Measurements from ENCODE around the gene RPL28. TPM values are rescaled to one million over a fixed set of nuclear protein-coding genes. Genes with fewer than 3 reads are reported as not detected.

RPL28 gene
- total RNA-seq, 2 donors from 2014 or later, result 1,151 to 1,179 TPM

GRCh38 chr19:55369653-55370304 is 16.0 kb upstream of the RPL28 start:
- no peak for DNase-seq
- intact Hi-C loops (cut with DNase I, micrococcal nuclease), result loop anchor here in 1 of 2 donors (10.0 kb wide), 1 partner anchor 65 kb away; no protein-coding TSS in a partner anchor
- ATAC-seq, result no peak

- DNase-seq, result no peak
- intact Hi-C loops (cut with DNase I, micrococcal nuclease), result loop anchor here in 1 of 2 donors (10.0 kb wide), 1 partner anchor 66 kb away; no protein-coding TSS in a partner anchor
- ATAC-seq, result no peak
Measured at GRCh38 chr19:55370305-55370988, 15.3 kb upstream of the RPL28 start, which contains the start of gene IL11. Gene IL11 (minus strand): TSS chr19:55370463. CDS start chr19:55370310, 153 bp downstream.

GRCh38 chr19:55372316-55373081 is 13.2 kb upstream of the RPL28 start:
- intact Hi-C loops (cut with DNase I, micrococcal nuclease), result loop anchor here in 1 of 2 donors (10.0 kb wide), 1 partner anchor 68 kb away; no protein-coding TSS in a partner anchor
- DNase-seq (no peak), ATAC-seq (no peak)

- no peak for ATAC-seq
Measured at GRCh38 chr19:55373306-55373992, 12.3 kb upstream of the RPL28 start.

GRCh38 chr19:55373993-55374757 is 11.6 kb upstream of the RPL28 start:
- intact Hi-C loops (cut with DNase I, micrococcal nuclease), result loop anchor here in 1 of 2 donors (10.0 kb wide), 1 partner anchor 69 kb away; no protein-coding TSS in a partner anchor
- DNase-seq (no peak), ATAC-seq (peak; percentile 2)

More at GRCh38 chr19:55373306-55373992, 12.3 kb upstream of the RPL28 start:
- intact Hi-C loops (cut with DNase I, micrococcal nuclease), result loop anchor here in 1 of 2 donors (10.0 kb wide), 1 partner anchor 69 kb away; no protein-coding TSS in a partner anchor
- no peak for DNase-seq

GRCh38 chr19:55376241-55376933 is 9.3 kb upstream of the RPL28 start, which contains the start of gene TMEM190:
Gene TMEM190 (plus strand): TSS chr19:55376826. CDS start chr19:55376854, 28 bp downstream.
- ATAC-seq (peak; percentile 50), DNase-seq (no peak)
- intact Hi-C loops (cut with DNase I, micrococcal nuclease), result loop anchor here in 1 of 2 donors (10.0 kb wide), 1 partner anchor 72 kb away; no protein-coding TSS in a partner anchor

GRCh38 chr19:55377356-55378131 is 8.2 kb upstream of the RPL28 start:
- intact Hi-C loops (cut with DNase I, micrococcal nuclease), result loop anchor here in 1 of 2 donors (10.0 kb wide), 1 partner anchor 73 kb away; no protein-coding TSS in a partner anchor
- no peak for ATAC-seq
- DNase-seq, result no peak

- intact Hi-C loops (cut with DNase I, micrococcal nuclease), result loop anchor here in 1 of 2 donors (10.0 kb wide), 1 partner anchor 74 kb away; no protein-coding TSS in a partner anchor
- DNase-seq (no peak), ATAC-seq (no peak)
Measured at GRCh38 chr19:55379174-55379573, 6.6 kb upstream of the RPL28 start.

GRCh38 chr19:55382013-55382412 is 3.7 kb upstream of the RPL28 start:
- DNase-seq (no peak), ATAC-seq (no peak)
- intact Hi-C loops (cut with DNase I, micrococcal nuclease), result no loop called here

- DNase-seq (no peak), ATAC-seq (no peak)
- intact Hi-C loops (cut with DNase I, micrococcal nuclease), result no loop called here
Measured at GRCh38 chr19:55382522-55383054, 3.1 kb upstream of the RPL28 start.

GRCh38 chr19:55383279-55384130 is 2.2 kb upstream of the RPL28 start:
- ATAC-seq (peak; percentile 9), DNase-seq (peak; percentile 59 to 67)
- intact Hi-C loops (cut with DNase I, micrococcal nuclease), result no loop called here

GRCh38 chr19:55384131-55384919 is 1.4 kb upstream of the RPL28 start, which contains the start of gene TMEM238:
Gene TMEM238 (minus strand): TSS chr19:55384292. CDS start chr19:55384259, 33 bp downstream.
- DNase-seq (peak; percentile 78 to 83), ATAC-seq (peak; percentile 63)
- intact Hi-C loops (cut with DNase I, micrococcal nuclease), result no loop called here

- DNase-seq, result peak; percentile 97
- peak; percentile 76 for ATAC-seq
- intact Hi-C loops (cut with DNase I, micrococcal nuclease), result no loop called here
Measured at GRCh38 chr19:55384920-55385723, 610 bp upstream of the RPL28 start.

All from left colon (tissue), 2 donors.